NCI-H69 (cell line): ENCODE results near the gene PFKFB4.
"Not testable (repeated sequence)": the region's sequence is repeated elsewhere in the genome, so short reads cannot be mapped to it uniquely, and the experiment has no call there.

ENCODE experiments used
- DNase-seq: peaks from one replicate; lab custom pipeline; 2025; lab: John Stamatoyannopoulos, UW

PFKFB4 gene

GRCh38 chr3:48558493-48559134, 2.0 kb upstream of the PFKFB4 start:
- no peak for DNase-seq

GRCh38 chr3:48555949-48556795, 431 bp downstream of the PFKFB4 start:
- no peak for DNase-seq

GRCh38 chr3:48555231-48555948, 1.2 kb downstream of the PFKFB4 start:
- DNase-seq, result no peak

- no peak for DNase-seq
Measured at GRCh38 chr3:48553886-48554845, 2.4 kb downstream of the PFKFB4 start.

GRCh38 chr3:48553361-48553760, 3.2 kb downstream of the PFKFB4 start:
- DNase-seq, result no peak

GRCh38 chr3:48552111-48552951, 4.3 kb downstream of the PFKFB4 start:
- DNase-seq, result peak; percentile 46

GRCh38 chr3:48551651-48552050, 5.0 kb downstream of the PFKFB4 start:
- DNase-seq, result not testable (repeated sequence)

- peak; percentile 68 for DNase-seq
Measured at GRCh38 chr3:48548729-48549705, 7.6 kb downstream of the PFKFB4 start.

- DNase-seq, result no peak
Measured at GRCh38 chr3:48548126-48548525, 8.5 kb downstream of the PFKFB4 start.

GRCh38 chr3:48546203-48546829, 10.3 kb downstream of the PFKFB4 start:
- no peak for DNase-seq

- no peak for DNase-seq
Measured at GRCh38 chr3:48544141-48544540, 12.5 kb downstream of the PFKFB4 start.

- DNase-seq, result peak; percentile 57
Measured at GRCh38 chr3:48543271-48543866, 13.2 kb downstream of the PFKFB4 start.

- DNase-seq, result no peak
Measured at GRCh38 chr3:48538451-48538850, 18.2 kb downstream of the PFKFB4 start.

- no peak for DNase-seq
Measured at GRCh38 chr3:48536785-48537184, 19.8 kb downstream of the PFKFB4 start.

- no peak for DNase-seq
Measured at GRCh38 chr3:48536116-48536515, 20.5 kb downstream of the PFKFB4 start.

GRCh38 chr3:48535578-48535977, 21.0 kb downstream of the PFKFB4 start:
- no peak for DNase-seq

GRCh38 chr3:48532977-48533337, 23.6 kb downstream of the PFKFB4 start:
- no peak for DNase-seq

- DNase-seq, result no peak
Measured at GRCh38 chr3:48532271-48532976, 24.2 kb downstream of the PFKFB4 start.
